Neural cell (in vitro differentiated cells): ENCODE data around the gene MAPK7.

ENCODE experiments used
- CTCF ChIP-seq: fragments of 450-650 bp; IDR thresholded peaks from 2 replicates; pipeline ENCODE4 v1.5.1; 2014; ENCODE audit warnings: antibody characterized with exemption, mild to moderate bottlenecking, moderate library complexity; ENCODE audit not compliant: poor library complexity, severe bottlenecking
- EZH2 ChIP-seq: fragments of 200-600, 300-800 bp; shearing (Covaris generic), sonication (generic); IDR thresholded peaks from 2 replicates; pipeline ENCODE4 v1.6.1; 2014; ENCODE audit warnings: antibody characterized with exemption, low read length, borderline replicate concordance, mild to moderate bottlenecking; ENCODE audit not compliant: insufficient read depth, poor library complexity, severe bottlenecking
- MXI1 ChIP-seq: fragments of 450-650 bp; conservative IDR thresholded peaks from 2 replicates; pipeline ENCODE4 v1.6.1; 2014; ENCODE audit warnings: antibody characterized with exemption, mild to moderate bottlenecking; ENCODE audit not compliant: poor library complexity, severe bottlenecking
- POLR2AphosphoS5 ChIP-seq: IDR thresholded peaks from 2 replicates; pipeline ENCODE4 v1.6.1; 2012
- RAD21 ChIP-seq: fragments of 450-650 bp; conservative IDR thresholded peaks from 2 replicates; pipeline ENCODE4 v1.6.1; 2014; ENCODE audit warnings: antibody characterized with exemption, mild to moderate bottlenecking, moderate library complexity
- REST ChIP-seq: IDR thresholded peaks from 2 replicates; pipeline ENCODE4 v1.6.1; 2012; ENCODE audit warnings: borderline replicate concordance

- no peak for TF ChIP-seq CTCF
- TF ChIP-seq EZH2 = no peak
- TF ChIP-seq POLR2AphosphoS5 = no peak
- no peak for TF ChIP-seq REST
- no peak for TF ChIP-seq RAD21
- no peak for TF ChIP-seq MXI1
Measured at GRCh38 chr17:19372011-19372370, 6.3 kb upstream of the MAPK7 start.
